GM18867 (cell line): ENCODE measurements around the gene XRRA1.
"Not testable (repeated sequence)": the region's sequence is repeated elsewhere in the genome, so short reads cannot be mapped to it uniquely, and the experiment has no call there.

Experiments
- ATAC-seq: cut with Tn5 transposase; IDR thresholded peaks from one replicate; pipeline ENCODE4 v1.9.1; 2021; ENCODE audit warnings: mild to moderate bottlenecking, moderate library complexity; ENCODE audit not compliant: unreplicated experiment

The XRRA1 gene

DNA sequence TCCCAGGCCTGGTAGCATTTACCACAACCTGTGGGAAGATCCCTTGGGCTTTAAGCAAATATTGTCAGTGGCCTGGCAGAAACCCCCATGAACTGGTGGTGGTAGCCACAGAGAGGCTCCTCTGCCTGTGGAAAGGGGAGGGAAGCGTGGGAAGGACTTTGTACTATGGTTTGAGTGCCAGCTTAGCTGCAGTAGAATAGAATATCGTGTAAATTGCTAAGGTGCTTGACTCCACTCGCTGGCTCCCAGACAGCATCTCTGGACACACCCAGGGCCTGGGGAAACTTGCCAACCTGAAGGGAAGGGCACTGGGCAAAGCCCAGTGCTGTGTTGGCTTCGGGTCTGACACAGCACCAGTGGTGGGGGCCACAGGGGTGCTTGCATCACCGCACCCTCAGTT, 52.6 kb downstream of the XRRA1 start:
- ATAC-seq = no peak

DNA sequence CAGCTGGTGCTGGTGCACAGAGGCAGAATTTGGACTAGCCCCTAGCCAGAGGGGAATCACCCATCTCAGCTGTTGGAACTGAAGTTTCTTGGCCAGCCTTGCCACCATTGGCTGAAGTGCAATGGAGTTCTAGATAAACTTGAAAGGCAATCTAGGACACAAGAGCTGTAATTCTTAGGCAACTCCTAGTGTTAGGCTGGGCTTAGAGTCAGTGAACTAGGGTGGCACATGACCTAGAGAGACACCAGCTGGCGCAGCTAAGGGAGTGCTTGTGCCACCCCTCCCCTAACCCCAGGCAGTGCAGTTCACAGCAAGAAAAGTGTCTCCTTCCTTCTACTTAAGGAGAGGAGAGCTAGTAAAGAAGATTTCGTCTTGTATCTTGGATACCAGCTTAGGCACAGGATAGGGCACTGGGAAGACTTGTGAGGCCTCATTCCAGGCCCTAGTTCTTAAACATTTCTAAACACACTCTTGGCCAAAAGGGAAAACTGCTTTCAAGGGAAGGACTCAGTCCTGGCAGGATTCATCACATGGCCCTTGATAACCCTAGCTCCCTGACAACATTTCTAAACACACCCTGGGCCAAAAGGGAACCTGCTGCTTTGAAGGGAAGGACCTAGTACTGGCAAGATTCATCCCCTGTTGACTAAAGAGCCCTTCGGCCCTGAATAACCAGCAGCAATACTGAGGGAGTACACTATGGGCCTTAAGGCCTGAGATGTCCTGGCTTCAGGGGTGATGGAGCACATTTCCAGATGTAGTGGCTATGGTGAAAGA, 53.4 kb downstream of the XRRA1 start:
- no peak for ATAC-seq

DNA sequence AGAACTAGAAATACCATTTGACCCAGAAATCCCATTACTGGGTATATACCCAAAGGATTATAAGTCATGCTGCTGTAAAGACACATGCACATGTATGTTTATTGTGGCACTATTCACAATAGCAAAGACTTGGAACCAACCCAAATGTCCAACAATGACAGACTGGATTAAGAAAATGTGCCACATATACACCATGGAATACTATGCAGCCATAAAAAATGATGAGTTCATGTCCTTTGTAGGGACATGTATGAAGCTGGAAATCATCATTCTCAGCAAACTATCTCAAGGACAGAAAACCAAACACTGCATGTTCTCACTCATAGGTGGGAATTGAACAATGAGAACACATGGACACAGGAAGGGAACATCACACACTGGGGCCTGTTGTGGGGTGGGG, 55.9 kb downstream of the XRRA1 start:
- ATAC-seq = not testable (repeated sequence)

DNA sequence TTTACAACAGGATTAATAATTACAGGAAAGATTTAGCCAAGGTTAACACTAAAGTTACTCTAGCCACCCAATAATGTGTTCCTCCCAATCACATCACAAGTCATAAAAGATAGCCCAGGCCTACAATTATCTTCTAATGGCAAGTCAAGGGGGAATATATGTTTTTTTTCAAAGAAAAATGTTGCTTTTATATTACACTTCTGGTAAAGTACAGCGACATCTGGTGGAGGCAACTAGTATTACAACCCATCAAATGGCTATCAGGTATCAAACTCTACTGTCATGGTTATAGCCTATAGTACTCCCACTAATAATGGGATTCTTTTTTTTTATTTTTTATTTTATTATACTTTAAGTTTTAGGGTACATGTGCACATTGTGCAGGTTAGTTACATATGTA, 71.8 kb downstream of the XRRA1 start:
- no peak for ATAC-seq

DNA sequence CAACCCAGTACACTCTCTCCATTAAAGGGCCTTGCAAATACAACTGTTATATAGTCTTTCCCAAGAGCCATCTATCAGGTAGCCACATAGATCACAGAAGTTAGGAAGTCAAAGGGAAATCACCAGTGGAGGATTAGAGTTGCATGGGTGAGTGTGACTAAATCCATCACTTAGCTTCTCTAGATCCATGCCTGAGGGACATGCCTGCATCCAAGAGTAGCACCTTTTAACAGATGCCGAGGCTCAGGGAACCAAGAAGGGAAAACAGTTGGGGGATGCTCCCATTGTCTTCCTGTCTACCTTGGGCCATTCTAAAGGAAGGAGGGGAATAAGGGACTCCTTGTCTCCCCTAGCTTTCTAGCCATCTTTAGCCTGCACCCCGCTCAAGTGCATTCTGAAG, 77.9 kb downstream of the XRRA1 start:
- no peak for ATAC-seq

DNA sequence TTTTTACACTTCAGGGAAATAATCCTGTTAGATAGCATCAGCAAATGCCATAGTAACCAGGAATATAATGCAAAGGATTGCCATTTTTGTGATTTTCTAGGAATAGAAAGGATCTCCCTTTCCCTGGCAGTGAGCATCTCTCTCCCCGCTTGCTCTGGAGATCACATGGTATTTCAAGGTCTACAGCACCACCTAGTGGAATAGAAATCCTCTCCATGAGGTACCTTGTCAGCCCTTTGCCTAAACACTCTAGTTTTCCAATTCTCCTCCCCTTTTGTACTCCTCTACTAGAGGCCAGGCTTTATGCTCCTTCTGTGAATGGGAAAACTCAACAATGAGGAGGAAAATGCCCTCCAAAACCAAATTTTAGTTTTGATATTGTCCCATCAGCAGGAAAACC, 78.4 kb downstream of the XRRA1 start:
- no peak for ATAC-seq

DNA sequence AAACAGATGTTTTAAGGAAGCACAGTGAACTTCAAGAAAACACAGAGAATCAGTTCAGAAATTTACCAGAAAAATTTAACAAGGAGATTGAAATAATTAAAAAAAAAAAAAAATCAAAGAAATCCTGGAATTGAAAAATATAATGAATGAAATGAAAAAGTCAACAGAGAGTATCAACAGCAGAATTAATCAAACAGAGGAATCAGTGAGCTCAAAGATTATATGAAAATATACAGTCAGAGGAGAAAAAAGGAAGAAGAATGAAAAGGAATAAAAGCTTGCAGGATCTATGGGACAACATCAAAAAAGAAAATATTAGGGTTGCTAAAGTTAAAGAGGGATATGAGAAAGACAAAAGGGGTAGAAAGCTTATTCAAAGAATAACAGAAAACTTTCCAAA, 82.3 kb downstream of the XRRA1 start:
- ATAC-seq = no peak

DNA sequence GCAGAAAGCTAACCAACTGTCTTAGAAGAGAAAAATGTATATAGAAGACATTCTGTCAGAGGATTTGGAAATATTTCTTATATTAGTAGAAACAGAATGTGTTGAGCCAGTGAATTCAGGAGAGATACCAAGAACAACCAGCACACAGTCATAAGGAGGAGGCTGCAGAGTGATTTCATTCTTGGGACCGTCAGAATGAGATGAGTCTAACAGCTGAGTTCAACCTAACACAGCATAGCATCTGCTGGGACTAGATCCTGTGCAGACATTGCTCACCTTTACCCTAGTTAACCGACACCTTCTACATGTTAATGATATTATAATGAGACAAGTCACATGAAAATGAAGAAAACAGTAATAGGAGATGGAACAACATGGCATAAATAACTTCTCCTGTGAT, 85.5 kb downstream of the XRRA1 start:
- ATAC-seq = no peak

DNA sequence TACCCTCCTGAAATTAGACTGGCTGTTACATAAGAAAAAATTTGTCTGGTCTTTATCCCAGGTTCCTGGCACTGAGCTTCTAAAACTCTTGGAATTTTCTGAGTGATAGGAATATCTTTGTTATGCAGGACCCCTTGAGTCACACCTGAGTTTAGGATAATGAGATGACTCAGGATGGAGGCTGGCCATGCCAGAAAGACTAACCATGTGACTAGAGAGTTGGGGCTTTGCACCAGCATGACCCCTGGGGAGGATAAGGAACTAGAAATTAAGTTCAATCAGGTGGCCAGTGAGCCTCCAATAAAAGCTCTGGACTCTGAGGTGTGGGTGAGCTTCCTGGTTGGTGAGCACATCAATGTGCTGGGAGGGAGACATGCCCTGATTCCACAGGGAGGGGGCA, 88.1 kb downstream of the XRRA1 start:
- ATAC-seq = no peak

DNA sequence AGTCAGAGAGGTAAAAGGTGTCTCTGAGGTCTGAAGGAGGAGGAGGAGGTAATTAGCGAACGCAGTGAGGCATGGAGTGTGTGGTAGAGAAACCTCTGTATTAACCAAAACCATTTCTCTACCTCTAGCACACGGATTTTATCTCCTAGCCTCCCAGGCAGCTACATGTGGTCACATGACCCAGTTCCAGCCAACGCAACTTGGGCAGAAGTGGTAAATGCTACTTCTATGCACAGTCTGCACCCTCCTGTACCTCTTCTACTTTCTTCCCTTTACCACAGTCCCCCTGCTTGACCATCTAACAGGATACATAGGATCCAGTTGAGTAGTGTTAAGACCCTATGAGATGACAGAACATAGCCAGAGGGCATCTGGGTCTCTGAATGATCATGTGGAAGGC, 95.7 kb downstream of the XRRA1 start:
- no peak for ATAC-seq

DNA sequence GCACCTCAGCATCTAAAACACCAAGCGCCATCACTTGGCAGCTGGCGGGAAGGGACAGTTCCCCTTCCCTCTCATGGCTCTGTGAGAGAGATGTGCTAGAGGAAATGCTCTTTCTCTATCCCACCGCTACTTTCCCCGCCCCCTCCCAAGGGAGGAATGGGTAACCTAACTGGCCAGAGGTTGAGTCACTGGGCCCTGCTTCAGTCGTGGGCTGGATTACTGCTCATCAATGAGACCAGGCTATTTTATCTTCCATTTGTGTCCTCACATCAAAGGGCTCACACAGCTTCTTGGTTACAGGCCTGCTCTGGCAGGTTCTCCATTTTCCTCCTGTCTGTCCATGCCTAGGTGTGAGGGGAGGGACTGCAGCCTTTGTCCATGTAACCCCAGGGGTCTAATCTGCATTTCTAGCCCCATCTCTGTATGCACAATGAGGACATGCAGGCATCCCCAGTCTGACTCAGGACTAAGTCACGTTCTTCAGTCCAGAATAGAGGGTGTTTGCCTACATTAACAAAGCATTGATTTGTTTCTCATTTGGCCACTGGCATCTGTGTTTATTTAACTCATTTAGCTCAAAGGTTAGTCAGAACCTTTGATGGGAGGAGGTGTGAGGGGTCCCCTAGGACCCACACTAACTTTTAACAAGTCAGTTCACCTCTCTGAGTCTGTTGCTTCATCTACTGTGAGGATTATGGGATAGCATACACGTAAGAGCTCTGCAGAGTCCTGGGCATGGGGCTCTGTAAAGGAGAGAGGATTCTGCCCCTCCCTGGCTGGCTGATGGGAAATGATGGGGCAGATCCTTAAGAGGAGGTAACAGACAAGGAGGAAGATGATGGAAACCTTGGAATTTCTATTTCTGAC, 99.1 kb downstream of the XRRA1 start:
- no peak for ATAC-seq

DNA sequence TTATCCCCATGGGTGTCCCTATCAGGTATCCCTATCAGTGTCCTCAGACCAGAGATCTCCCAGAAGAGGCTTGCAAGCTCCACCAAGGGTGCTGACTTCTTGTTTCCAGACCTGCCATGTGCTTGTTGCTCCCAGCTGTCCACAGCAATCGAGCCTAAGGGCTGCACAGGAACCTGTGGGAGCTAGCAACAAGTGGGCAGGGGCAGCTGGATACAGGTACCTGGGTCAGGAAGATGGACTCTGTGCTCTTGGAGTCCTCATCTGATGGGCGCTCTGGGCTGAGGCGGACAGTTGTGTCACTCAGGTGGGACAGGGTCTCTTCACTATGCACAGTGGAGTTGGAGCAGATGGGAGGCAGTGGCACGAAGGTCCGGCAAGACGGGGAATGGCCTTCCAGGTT, 101.0 kb downstream of the XRRA1 start:
- no peak for ATAC-seq

DNA sequence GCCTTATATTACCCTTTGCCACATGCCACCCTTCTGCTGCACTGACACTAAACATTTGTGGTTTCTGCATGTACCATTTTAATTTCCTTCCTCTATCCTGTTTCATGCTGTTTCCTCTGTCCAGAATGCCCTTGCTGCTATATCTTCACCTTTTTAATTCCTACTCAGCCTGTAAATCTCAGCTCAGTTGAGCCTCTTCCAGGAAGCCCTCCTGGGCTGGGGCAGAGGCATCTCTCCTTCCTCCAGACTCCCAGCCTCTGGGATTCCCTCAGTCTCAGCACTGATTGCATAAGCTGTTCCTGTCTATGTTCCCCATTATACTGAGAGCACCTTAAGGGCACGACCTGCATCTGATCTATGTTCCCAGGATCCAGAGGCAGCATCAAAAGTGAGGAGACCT, 101.5 kb downstream of the XRRA1 start:
- ATAC-seq = no peak

DNA sequence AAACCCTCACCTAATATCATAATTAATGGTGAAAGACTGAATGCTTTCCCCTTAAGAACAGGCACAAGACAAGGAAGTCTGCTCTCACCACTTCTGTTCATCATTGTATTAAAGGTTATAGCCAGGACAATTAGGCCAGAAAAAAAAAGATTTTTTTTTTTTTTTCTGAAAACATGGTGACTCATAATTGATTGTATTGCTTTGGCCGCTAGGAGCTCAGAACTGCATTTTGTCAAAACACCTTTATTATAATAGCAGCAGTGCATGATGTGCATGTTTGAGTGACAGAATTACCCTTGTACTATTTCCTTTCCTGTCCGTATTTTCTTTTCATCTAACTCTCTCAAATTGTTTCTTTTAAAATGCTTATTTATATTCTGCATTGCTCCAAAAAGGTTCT, 102.1 kb downstream of the XRRA1 start:
- no peak for ATAC-seq

DNA sequence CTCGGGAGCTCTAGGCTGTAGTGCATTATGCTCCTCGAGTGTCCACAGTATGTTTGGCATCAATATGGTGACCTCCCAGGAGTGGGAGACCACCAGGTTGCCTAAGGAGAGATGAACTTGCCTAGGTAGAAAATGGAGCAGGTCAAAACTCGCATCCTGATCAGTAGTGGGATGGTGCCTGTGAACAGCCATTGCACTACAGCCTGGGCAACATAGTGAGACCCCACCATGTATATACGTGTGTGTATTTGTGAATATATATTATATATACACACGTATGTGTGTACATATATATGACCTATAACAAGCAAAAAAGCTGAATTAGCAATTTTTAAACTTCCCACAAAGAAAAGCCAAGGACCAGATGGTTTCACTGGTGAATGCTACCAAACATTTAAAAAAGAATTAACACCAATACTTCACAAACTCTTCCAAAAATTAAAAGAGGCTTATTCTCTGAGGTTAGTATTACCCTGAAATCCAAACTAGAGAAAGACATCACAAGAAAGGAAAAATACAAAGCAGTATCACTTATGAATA, 102.8 kb downstream of the XRRA1 start:
- ATAC-seq = no peak

DNA sequence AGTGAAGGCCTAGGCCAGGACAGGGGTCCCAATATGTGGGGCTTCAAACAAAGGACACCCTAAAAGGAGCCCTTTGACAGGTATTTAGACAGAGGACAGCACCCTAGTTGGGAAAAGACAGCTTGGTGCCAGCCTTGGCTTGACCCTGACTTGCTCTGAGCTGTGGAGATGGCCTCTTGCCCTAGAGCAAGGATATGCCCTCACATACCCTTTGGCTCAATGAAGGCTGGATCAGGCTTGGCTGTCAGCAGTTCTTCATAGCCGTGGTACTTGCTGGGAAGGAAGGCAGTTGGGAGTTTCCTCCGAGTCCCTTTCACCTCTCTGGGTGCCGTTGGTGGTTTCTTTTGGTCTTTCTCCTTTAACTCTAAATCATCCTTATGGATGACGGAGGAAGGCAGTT, 104.0 kb downstream of the XRRA1 start:
- no peak for ATAC-seq

DNA sequence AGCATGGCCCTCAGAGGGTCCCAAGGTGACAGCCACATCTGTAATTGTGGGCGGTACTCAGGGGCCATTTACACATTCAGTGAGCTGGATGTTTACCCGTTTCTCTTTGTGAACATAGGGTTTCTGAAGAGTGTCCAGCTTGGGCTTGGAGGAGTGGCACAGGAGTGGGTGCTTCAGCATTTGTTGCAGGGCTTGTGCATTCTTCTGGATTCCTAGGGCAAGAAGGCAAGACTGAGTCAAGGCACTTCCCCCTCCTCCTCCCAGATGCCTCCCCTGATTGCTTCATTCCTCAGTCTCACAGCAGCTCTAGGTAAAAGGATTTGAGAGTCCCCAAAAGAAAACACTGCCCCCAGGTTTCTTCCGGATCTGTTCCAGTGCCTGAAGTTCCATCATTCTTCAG, 104.8 kb downstream of the XRRA1 start:
- no peak for ATAC-seq

DNA sequence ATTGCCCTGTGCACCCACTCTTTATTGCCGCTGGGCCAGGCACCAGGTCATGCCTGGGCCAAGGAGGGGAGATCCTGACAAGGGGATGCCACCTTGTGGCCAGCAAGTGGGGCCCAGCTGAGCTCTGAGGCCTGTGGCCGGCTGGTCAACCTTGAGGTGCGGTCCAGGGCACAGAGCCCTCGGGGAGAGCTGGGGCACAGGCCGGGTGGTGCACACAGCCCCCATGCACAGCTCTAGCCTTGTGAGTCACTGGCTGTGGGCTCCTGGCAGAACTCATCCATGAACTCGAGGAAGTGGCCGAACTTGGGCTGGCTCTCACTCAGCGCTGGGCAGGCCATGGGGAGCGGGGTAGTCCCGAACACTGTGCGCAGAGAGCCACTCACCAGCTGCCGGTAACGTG, 105.9 kb downstream of the XRRA1 start:
- ATAC-seq = no peak

DNA sequence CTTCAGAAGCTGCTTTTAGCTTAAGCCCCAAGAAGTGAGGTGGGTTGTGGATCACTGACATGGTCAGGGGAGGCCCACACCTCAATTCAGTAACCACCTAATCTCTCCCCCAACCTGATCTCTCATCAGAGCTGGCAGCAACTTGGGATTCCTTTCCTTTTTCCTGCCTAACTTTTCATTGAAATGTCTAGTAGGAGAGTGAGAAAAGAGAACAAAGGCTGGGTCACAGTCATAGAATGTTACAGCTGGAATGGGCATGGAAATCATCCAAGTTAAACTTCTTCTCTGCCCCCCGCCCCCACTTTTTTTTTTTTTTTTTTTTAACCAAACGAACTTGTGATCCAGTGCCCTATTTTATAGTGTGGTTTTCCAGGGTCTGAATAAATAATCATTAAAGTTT, 108.4 kb downstream of the XRRA1 start:
- ATAC-seq = no peak

DNA sequence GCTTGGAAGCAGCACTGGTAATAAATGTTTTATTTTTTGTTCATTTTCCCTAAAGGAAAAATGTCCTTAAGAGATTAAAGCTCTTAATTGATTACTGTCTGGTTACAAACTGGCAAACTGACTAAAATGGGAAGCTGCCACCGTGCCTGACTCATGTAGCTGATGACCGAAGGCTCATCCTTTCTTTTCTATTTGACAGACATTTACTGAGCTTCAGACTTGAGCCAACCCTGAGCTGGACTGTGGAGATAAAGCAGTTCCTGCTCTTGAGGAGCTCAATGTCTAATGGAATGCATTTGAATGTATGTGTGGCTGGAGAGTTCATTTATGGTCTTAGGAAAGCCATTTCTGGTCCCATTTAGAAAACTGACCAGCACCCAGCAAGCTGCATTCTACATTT, 108.9 kb downstream of the XRRA1 start:
- ATAC-seq = no peak

DNA sequence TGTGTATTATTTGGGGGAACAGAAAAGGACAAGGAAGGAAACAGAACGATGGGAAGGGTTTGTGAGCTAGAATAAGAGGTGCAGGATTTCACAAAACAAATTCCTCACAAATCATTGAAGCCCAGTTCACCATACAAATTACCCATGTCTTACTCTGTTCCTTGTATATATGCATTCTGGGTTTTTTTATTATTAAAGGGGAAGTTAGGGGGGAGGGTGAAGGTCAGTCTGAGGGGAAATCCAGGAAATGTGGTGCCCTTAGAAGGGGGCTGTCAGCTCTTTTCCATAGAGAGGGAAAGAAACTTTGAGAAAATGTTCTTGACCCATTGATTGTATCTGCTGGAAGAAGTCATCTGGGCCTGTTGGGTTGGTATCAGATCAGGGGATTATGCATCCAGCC, 109.4 kb downstream of the XRRA1 start:
- no peak for ATAC-seq

DNA sequence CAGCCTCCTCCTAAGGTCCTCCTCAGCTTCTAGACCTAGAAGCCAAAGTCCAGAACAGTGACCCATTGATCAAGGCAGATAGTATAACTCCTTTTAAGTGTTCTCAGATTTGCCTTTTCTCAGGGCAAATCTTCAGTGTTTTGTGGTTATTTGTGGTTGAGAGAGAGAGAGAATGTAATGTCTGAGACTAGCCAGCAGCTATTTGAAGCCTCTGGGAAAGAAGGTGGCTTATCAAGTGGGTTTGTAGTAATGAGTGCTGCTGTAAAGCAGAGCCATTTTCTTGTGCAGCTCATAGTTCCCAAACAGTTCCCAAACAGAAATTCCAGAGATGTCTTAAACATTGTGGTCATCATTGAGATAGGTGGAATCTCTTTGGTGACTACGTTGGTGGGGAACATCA, 110.7 kb downstream of the XRRA1 start:
- no peak for ATAC-seq
